IMR-90 (cell line): ENCODE results near the gene ADGRD1. TPM values are rescaled to one million over a fixed set of nuclear protein-coding genes. Genes with fewer than 3 reads are reported as not detected.

Experiments used
- ATAC-seq: fragments of 200-7000 bp; cut with Tn5 transposase; 2 replicates; pipeline ENCODE4 v1.9.1; 2020; ENCODE audit warnings: low read depth, mild to moderate bottlenecking, moderate library complexity
- BruUV-seq: library from RNA; stranded (reverse); fragments of 400-500 nt; replicated peaks from 2 replicates; lab custom pipeline; 2021; lab: Mats Ljungman, UMichigan
- CTCF ChIA-PET: fragments of 300-600 bp; formaldehyde crosslinking; extraction: SDS; loops from one replicate; lab custom pipeline; 2021; ENCODE audit warnings: antibody characterized with exemption; lab: Yijun Ruan, JAX
- POLR2A ChIA-PET: fragments of 300-600 bp; sonication (Branson Sonifier 250); formaldehyde crosslinking; loops from one replicate; lab custom pipeline; 2022; ENCODE audit warnings: antibody characterized with exemption; ENCODE audit not compliant: unreplicated experiment; lab: Charles Lee
- DNase-seq: peaks from one replicate; pipeline ENCODE4 v3.0.0; 2013
- H2AFZ ChIP-seq: replicated peaks from 2 replicates; pipeline ENCODE3; 2013; ENCODE audit warnings: low read length, mild to moderate bottlenecking; ENCODE audit not compliant: poor library complexity
- H2AK5ac ChIP-seq: 2 replicates; pipeline ENCODE4 v1.6.1; 2013; ENCODE audit warnings: low read depth, low read length, inconsistent platforms
- H2AK9ac ChIP-seq: replicated peaks from 2 replicates; pipeline ENCODE3; 2013; ENCODE audit warnings: mild to moderate bottlenecking, low read depth, low read length, moderate library complexity; ENCODE audit not compliant: poor library complexity
- H2BK120ac ChIP-seq: 2 replicates; pipeline ENCODE4 v1.6.1; 2013; ENCODE audit warnings: low read depth, low read length, inconsistent platforms
- H2BK15ac ChIP-seq: 3 replicates; pipeline ENCODE4 v1.6.1; 2013; ENCODE audit warnings: low read depth, low read length, inconsistent platforms
- H2BK20ac ChIP-seq: 2 replicates; pipeline ENCODE4 v1.6.1; 2013; ENCODE audit warnings: low read depth, mild to moderate bottlenecking, inconsistent platforms, low read length, moderate library complexity
- H2BK5ac ChIP-seq: 2 replicates; pipeline ENCODE4 v1.6.1; 2013; ENCODE audit warnings: mild to moderate bottlenecking, low read depth, low read length, inconsistent platforms; ENCODE audit not compliant: poor library complexity, severe bottlenecking
- H3K14ac ChIP-seq: replicated peaks from 2 replicates; pipeline ENCODE4 v1.6.1; 2013; ENCODE audit warnings: low read depth, low read length, inconsistent platforms
- H3K18ac ChIP-seq: 2 replicates; pipeline ENCODE4 v1.6.1; 2013; ENCODE audit warnings: low read depth, low read length, control low read depth
- H3K23ac ChIP-seq: 2 replicates; pipeline ENCODE4 v1.6.1; 2013; ENCODE audit warnings: low read depth, low read length, inconsistent platforms
- H3K27ac ChIP-seq: 2 replicates; pipeline ENCODE4 v1.5.1; 2013; ENCODE audit warnings: mild to moderate bottlenecking, control low read depth, low read length; ENCODE audit not compliant: insufficient read depth
- H3K27me3 ChIP-seq: 2 replicates; pipeline ENCODE4 v1.6.1; 2013; ENCODE audit warnings: low read length; ENCODE audit not compliant: control insufficient read depth, insufficient read depth
- H3K36me3 ChIP-seq: 2 replicates; pipeline ENCODE4 v1.6.1; 2013; ENCODE audit warnings: low read length, mixed read lengths; ENCODE audit not compliant: control insufficient read depth, insufficient read depth
- H3K4ac ChIP-seq: 2 replicates; pipeline ENCODE4 v1.6.1; 2013; ENCODE audit warnings: low read depth, low read length, inconsistent platforms
- H3K4me1 ChIP-seq: 2 replicates; pipeline ENCODE4 v1.6.1; 2013; ENCODE audit warnings: low read length, mixed read lengths; ENCODE audit not compliant: control insufficient read depth, insufficient read depth
- H3K4me2 ChIP-seq: 2 replicates; pipeline ENCODE4 v1.6.1; 2013; ENCODE audit warnings: low read depth, mild to moderate bottlenecking, control low read depth, low read length, moderate library complexity
- H3K4me3 ChIP-seq: 2 replicates; pipeline ENCODE4 v1.5.1; 2013; ENCODE audit warnings: low read depth, mild to moderate bottlenecking, control low read depth, low read length, moderate library complexity; ENCODE audit not compliant: insufficient read depth
- H3K56ac ChIP-seq: 2 replicates; pipeline ENCODE4 v1.6.1; 2013; ENCODE audit warnings: low read length, inconsistent platforms; ENCODE audit not compliant: insufficient read depth; ENCODE audit errors: extremely low read depth
- H3K79me1 ChIP-seq, 2 experiments: 2 replicates each; pipeline ENCODE4 v1.6.1; 2013; ENCODE audit warnings: low read length in 2 of 2, inconsistent platforms in 1 of 2, low read depth in 1 of 2
- H3K9ac ChIP-seq: 2 replicates; pipeline ENCODE4 v1.6.1; 2013; ENCODE audit warnings: low read depth, low read length, control low read depth
- H3K9me1 ChIP-seq: 2 replicates; pipeline ENCODE4 v1.6.1; 2013; ENCODE audit warnings: low read length, inconsistent platforms; ENCODE audit not compliant: insufficient read depth
- H3K9me3 ChIP-seq: 2 replicates; pipeline ENCODE4 v1.6.1; 2013; ENCODE audit warnings: low read length; ENCODE audit not compliant: control insufficient read depth, insufficient read depth
- H4K20me1 ChIP-seq: 2 replicates; pipeline ENCODE4 v1.6.1; 2013; ENCODE audit warnings: low read length, inconsistent platforms; ENCODE audit not compliant: insufficient read depth
- H4K5ac ChIP-seq: 2 replicates; pipeline ENCODE4 v1.6.1; 2013; ENCODE audit warnings: mild to moderate bottlenecking, low read depth, low read length, control low read depth
- H4K8ac ChIP-seq, 2 experiments: 2 replicates each; pipeline ENCODE4 v1.6.1; 2013; ENCODE audit warnings: low read depth in 2 of 2, low read length in 2 of 2, control low read depth in 1 of 2, inconsistent platforms in 1 of 2
- H4K91ac ChIP-seq: 2 replicates; pipeline ENCODE4 v1.6.1; 2013; ENCODE audit warnings: low read depth, low read length, inconsistent platforms; ENCODE audit not compliant: insufficient read depth
- POLR2A ChIP-seq: IDR thresholded peaks from 2 replicates; pipeline ENCODE4 v1.6.1; 2012; ENCODE audit warnings: mild to moderate bottlenecking, low read depth, low read length
- RAD21 ChIP-seq: IDR thresholded peaks from 2 replicates; pipeline ENCODE4 v1.6.1; 2012; ENCODE audit warnings: low read length, improper control_type of control experiment
- WGBS, 2 experiments: methylation state at CpG; one replicate each; pipeline versions ENCODE4 v1.1.5 to v1.1.7; 2013; ENCODE audit warnings: missing lambda C conversion rate in 2 of 2; ENCODE audit not compliant: insufficient read length in 1 of 2; ENCODE audit errors: extremely low coverage in 2 of 2; 5-methylcytosine and 5-hydroxymethylcytosine counted together
- dilution Hi-C: fragments of 300-500 bp; cut with HindIII; formaldehyde crosslinking; loops from one replicate; pipeline ENCODE4 v1.14.3; 2018; ENCODE audit warnings: low sequenced_read_pairs; ENCODE audit not compliant: unreplicated experiment
- in situ Hi-C: fragments of 300-500 bp; cut with MboI; formaldehyde crosslinking; loops from 3 replicates; pipeline ENCODE4 v1.14.3; 2019; ENCODE audit warnings: low sequenced_read_pairs, inconsistent platforms, mixed read lengths
- intact Hi-C: fragments of 100-400 bp; cut with micrococcal nuclease; formaldehyde crosslinking; loops from 2 replicates; pipeline ENCODE4 v1.10.0; 2022
- polyA plus RNA-seq, 3 experiments: library from polyadenylated mRNA; depleted of rRNA; stranded (reverse); fragments of >200 nt; gene quantifications; 2 replicates each; pipeline ENCODE4 v1.2.3, GENCODE V29; 2012; ENCODE audit warnings: low replicate concordance in 1 of 3
- total RNA-seq: library from RNA; depleted of rRNA; stranded (reverse); fragments of >200 nt; gene quantifications from 2 replicates; pipeline ENCODE4 v1.2.3, GENCODE V29; 2012
- TF ChIP-seq, protein P1 (sequence below): conservative IDR thresholded peaks from 2 replicates; pipeline ENCODE4 v1.5.1; 2012; ENCODE audit warnings: mild to moderate bottlenecking, low read depth, low read length, improper control_type of control experiment

ADGRD1 gene
- total and polyA plus RNA-seq, 2 of the 4 experiments (the other 2 are of a cell fraction): not detected

DNA sequence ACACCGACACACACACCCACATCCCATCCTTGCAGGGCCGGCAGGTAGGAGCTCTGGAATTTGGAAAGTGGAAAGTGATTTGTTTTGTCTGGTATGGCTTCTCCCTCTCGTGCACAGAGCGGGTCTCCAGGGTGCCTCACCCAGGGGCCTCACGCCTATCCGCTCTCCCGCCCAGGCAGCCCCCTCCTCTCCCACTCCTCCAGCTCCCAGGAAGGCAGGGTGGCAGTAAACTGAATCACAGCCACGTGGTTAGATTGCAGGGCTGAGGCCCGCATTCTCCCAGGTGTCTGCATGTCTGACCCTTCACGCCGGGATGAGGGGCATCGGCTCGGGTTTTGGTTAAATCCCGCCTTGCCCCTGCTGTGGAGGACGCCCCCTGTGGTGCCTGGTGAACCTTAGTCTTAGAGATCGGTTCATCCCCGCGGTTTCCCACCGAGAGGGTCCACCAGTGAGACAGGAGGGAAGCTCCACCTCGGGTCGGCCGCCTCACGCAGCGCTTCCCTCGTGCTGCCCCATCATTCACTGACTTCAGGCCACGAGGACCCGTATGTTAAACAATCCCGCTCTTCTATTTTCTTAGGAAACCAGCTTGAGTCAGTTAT, 64.4 kb downstream of the ADGRD1 start:
- dilution Hi-C loops (no loop called here), in situ Hi-C loops (no loop called here), intact Hi-C loops (no loop called here)
- peaks cover 49% of the 10 kb centered on the region for H3K9me3 ChIP-seq
- no peak overlapping the region for H3K4me3 ChIP-seq
- no peak overlapping the region for H3K4me2 ChIP-seq
- H3K9me1 ChIP-seq: no peaks in the 10 kb centered on the region
- no peak overlapping the region for H2AK9ac ChIP-seq
- no peaks in the 10 kb centered on the region for H4K20me1 ChIP-seq
- H2BK20ac ChIP-seq: no peak overlapping the region
- no peak overlapping the region for H3K14ac ChIP-seq
- H3K27ac ChIP-seq: no peak overlapping the region
- H2AK5ac ChIP-seq: no peak overlapping the region
- no peak overlapping the region for H4K8ac ChIP-seq
- H2BK120ac ChIP-seq: no peak overlapping the region
- H2BK15ac ChIP-seq: no peak overlapping the region
- BruUV-seq: no TSS peak
- H4K91ac ChIP-seq: no peak overlapping the region
- H3K23ac ChIP-seq: no peak overlapping the region
- POLR2A ChIA-PET: no interaction called here
- H4K5ac ChIP-seq: no peak overlapping the region
- no peak overlapping the region for H3K4ac ChIP-seq
- no peak overlapping the region for H3K9ac ChIP-seq
- no peaks in the 10 kb centered on the region for H3K4me1 ChIP-seq
- no peaks in the 10 kb centered on the region for H3K79me1 ChIP-seq
- H3K18ac ChIP-seq: no peak overlapping the region
- no peaks in the 10 kb centered on the region for H3K36me3 ChIP-seq
- no peak overlapping the region for H3K56ac ChIP-seq
- 56% methylated on average over 5 of the region's 28 CpGs; no CpG with 5 or more reads in 1 of the 2 experiments for WGBS, 2 experiments
- no peak for TF ChIP-seq RAD21
- TF ChIP-seq, protein P1, sequence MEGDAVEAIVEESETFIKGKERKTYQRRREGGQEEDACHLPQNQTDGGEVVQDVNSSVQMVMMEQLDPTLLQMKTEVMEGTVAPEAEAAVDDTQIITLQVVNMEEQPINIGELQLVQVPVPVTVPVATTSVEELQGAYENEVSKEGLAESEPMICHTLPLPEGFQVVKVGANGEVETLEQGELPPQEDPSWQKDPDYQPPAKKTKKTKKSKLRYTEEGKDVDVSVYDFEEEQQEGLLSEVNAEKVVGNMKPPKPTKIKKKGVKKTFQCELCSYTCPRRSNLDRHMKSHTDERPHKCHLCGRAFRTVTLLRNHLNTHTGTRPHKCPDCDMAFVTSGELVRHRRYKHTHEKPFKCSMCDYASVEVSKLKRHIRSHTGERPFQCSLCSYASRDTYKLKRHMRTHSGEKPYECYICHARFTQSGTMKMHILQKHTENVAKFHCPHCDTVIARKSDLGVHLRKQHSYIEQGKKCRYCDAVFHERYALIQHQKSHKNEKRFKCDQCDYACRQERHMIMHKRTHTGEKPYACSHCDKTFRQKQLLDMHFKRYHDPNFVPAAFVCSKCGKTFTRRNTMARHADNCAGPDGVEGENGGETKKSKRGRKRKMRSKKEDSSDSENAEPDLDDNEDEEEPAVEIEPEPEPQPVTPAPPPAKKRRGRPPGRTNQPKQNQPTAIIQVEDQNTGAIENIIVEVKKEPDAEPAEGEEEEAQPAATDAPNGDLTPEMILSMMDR: no peak
- TF ChIP-seq POLR2A: no peak
- H2AFZ ChIP-seq: no peak overlapping the region
- CTCF ChIA-PET: no interaction called here
- ATAC-seq: no peak
- no peak overlapping the region for H2BK5ac ChIP-seq
- DNase-seq: no peak
- no peaks in the 10 kb centered on the region for H3K27me3 ChIP-seq
